Stimulated activated CD8-positive, alpha-beta memory T cell treated with anti-CD3 and anti-CD28 coated beads, Interleukin-7, amount 100 ng/mL, for 4 hours (primary cell): ENCODE data around the gene FJX1.
"Not testable (repeated sequence)": the region's sequence is repeated elsewhere in the genome, so short reads cannot be mapped to it uniquely, and the experiment has no call there.

Experiments used
- DNase-seq, 2 donors: peaks; one replicate each; pipeline ENCODE4 v3.0.0-alpha.2; 2020; ENCODE audit warnings: low read depth in 2 of 2

FJX1 gene

DNA sequence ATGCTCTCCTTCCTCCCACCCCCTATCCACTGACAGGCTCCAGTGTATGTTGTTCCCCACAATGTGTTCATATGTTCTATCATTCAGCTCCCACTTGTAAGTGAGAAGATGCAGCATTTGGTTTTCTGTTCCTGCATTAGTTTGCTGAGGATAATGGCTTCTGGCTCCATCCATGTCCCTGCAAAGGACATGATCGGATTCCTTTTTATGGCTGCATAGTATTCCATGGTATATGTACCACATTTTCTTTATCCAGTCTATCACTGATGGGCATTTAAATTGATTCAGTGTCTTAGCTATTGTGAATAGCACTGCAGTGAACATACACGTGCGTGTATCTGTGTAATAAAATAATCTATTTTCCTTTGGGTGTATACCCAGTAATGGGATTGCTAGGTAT lies 50.1 kb downstream of the FJX1 start:
- DNase-seq: not testable (repeated sequence)
